ENCODE results near the gene GJB4.
A peak's percentile ranks its signal among the peaks of the same experiment; 100 is the strongest.

Gene GJB4

GRCh38 chr1:34778381-34778780 lies 18.8 kb downstream of the GJB4 start:
- Histone ChIP-seq H3K36me3 (replicated peaks) (no peaks in the 10 kb centered on the region), H3K4me3 (ENCODE audit: low read depth, low read length) (no peak overlapping the region), H3K27ac (no peak overlapping the region), H3K27me3 (replicated peaks) (peaks cover 30% of the 10 kb centered on the region)
- in situ Hi-C loops (cut with HindIII; ENCODE audit: low pct_ligation_motif_present, low sequenced_read_pairs) = no loop called here
- no peak for DNase-seq
- TF ChIP-seq, protein P1, sequence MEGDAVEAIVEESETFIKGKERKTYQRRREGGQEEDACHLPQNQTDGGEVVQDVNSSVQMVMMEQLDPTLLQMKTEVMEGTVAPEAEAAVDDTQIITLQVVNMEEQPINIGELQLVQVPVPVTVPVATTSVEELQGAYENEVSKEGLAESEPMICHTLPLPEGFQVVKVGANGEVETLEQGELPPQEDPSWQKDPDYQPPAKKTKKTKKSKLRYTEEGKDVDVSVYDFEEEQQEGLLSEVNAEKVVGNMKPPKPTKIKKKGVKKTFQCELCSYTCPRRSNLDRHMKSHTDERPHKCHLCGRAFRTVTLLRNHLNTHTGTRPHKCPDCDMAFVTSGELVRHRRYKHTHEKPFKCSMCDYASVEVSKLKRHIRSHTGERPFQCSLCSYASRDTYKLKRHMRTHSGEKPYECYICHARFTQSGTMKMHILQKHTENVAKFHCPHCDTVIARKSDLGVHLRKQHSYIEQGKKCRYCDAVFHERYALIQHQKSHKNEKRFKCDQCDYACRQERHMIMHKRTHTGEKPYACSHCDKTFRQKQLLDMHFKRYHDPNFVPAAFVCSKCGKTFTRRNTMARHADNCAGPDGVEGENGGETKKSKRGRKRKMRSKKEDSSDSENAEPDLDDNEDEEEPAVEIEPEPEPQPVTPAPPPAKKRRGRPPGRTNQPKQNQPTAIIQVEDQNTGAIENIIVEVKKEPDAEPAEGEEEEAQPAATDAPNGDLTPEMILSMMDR (IDR thresholded peaks at IDR 0.05; ENCODE audit: low read depth, low read length, missing control alignments) = no peak

GRCh38 chr1:34779005-34779404 lies 19.5 kb downstream of the GJB4 start:
- in situ Hi-C loops (cut with HindIII; ENCODE audit: low pct_ligation_motif_present, low sequenced_read_pairs) = no loop called here
- TF ChIP-seq, protein P1 (IDR thresholded peaks at IDR 0.05; ENCODE audit: low read depth, low read length, missing control alignments) = no peak
- Histone ChIP-seq H3K36me3 (replicated peaks) (no peaks in the 10 kb centered on the region), H3K4me3 (ENCODE audit: low read depth, low read length) (no peak overlapping the region), H3K27me3 (replicated peaks) (peaks cover 30% of the 10 kb centered on the region), H3K27ac (no peak overlapping the region)
- no peak for DNase-seq

GRCh38 chr1:34779526-34779925 lies 20.0 kb downstream of the GJB4 start:
- DNase-seq = no peak
- H3K4me3 ChIP-seq (ENCODE audit: low read depth, low read length) = no peak overlapping the region
- H3K27ac ChIP-seq = no peak overlapping the region
- TF ChIP-seq, protein P1 (IDR thresholded peaks at IDR 0.05; ENCODE audit: low read depth, low read length, missing control alignments) = no peak
- in situ Hi-C loops (cut with HindIII; ENCODE audit: low pct_ligation_motif_present, low sequenced_read_pairs) = no loop called here
- no peaks in the 10 kb centered on the region for H3K36me3 ChIP-seq (replicated peaks)
- peaks cover 30% of the 10 kb centered on the region for H3K27me3 ChIP-seq (replicated peaks)

- Histone ChIP-seq H3K27me3 (replicated peaks) (peaks cover 30% of the 10 kb centered on the region), H3K4me3 (ENCODE audit: low read depth, low read length) (no peak overlapping the region), H3K36me3 (replicated peaks) (no peaks in the 10 kb centered on the region), H3K27ac (no peak overlapping the region)
- TF ChIP-seq, protein P1 (IDR thresholded peaks at IDR 0.05; ENCODE audit: low read depth, low read length, missing control alignments) = no peak
- in situ Hi-C loops (cut with HindIII; ENCODE audit: low pct_ligation_motif_present, low sequenced_read_pairs) = no loop called here
- no peak for DNase-seq
Observed at GRCh38 chr1:34779962-34780361, 20.4 kb downstream of the GJB4 start.

DNA sequence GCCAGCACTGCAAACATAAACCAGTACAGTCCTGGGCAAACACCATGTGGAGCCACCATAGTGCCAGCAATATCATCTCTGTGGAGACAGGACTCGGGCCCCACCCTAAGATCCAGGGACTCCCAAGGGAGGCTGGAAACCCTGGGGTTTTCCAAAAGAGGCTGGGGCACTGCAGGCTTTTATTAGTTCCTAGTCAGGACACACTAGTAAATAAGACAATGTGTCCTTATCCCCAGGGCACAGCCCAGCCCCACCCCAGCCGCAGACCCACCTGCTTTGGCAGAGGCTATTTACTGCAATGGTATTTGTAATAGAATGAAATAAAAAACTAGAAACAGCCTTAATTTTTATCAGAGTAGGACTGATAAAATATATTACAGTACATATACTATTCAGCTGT lies 21.0 kb downstream of the GJB4 start:
- Histone ChIP-seq H3K27me3 (replicated peaks) (peaks cover 30% of the 10 kb centered on the region), H3K4me3 (ENCODE audit: low read depth, low read length) (no peak overlapping the region), H3K36me3 (replicated peaks) (no peaks in the 10 kb centered on the region), H3K27ac (no peak overlapping the region)
- in situ Hi-C loops (cut with HindIII; ENCODE audit: low pct_ligation_motif_present, low sequenced_read_pairs) = no loop called here
- TF ChIP-seq, protein P1 (IDR thresholded peaks at IDR 0.05; ENCODE audit: low read depth, low read length, missing control alignments) = no peak
- no peak for DNase-seq

GRCh38 chr1:34781071-34781843 lies 21.7 kb downstream of the GJB4 start, which contains the start of gene GJB3:
GJB3 (plus strand) TSS chr1:34781214; CDS start chr1:34784763, 3,549 bp downstream.
- H3K36me3 ChIP-seq (replicated peaks) = no peaks in the 10 kb centered on the region
- H3K27ac ChIP-seq = no peak within 1 kb of the TSS
- no peak for DNase-seq
- TF ChIP-seq, protein P1 (IDR thresholded peaks at IDR 0.05; ENCODE audit: low read depth, low read length, missing control alignments) = no peak
- H3K4me3 ChIP-seq (ENCODE audit: low read depth, low read length) = peak within 1 kb of the TSS; percentile 15
- H3K27me3 ChIP-seq (replicated peaks) = peaks cover 30% of the 10 kb centered on the region
- in situ Hi-C loops (cut with HindIII; ENCODE audit: low pct_ligation_motif_present, low sequenced_read_pairs) = no loop called here
